A549 (cell line): ENCODE measurements around the gene MAML3.

Source experiments
- CBX2 ChIP-seq: fragments of 200-600 bp; sonication (generic); IDR thresholded peaks from 2 replicates; pipeline ENCODE4 v1.6.1; 2016; ENCODE audit warnings: low read depth, mild to moderate bottlenecking, borderline replicate concordance
- ELK1 ChIP-seq: fragments of 150-350 bp; IDR thresholded peaks from 2 replicates; pipeline ENCODE4 v1.6.1; 2014; ENCODE audit warnings: low read depth, mild to moderate bottlenecking, low read length
- JUNB ChIP-seq: fragments of >200 bp; sonication (Bioruptor Twin); formaldehyde crosslinking; IDR thresholded peaks from 2 replicates; pipeline ENCODE4 v1.6.1; 2016
- KDM1A ChIP-seq: fragments of 200-600 bp; sonication (generic); IDR thresholded peaks from 2 replicates; pipeline ENCODE4 v1.6.1; 2016; ENCODE audit warnings: low read depth, mild to moderate bottlenecking
- MAFK ChIP-seq: fragments of 450-650 bp; IDR thresholded peaks from 2 replicates; pipeline ENCODE4 v1.6.1; 2014; ENCODE audit not compliant: partially characterized antibody
- PHF8 ChIP-seq: fragments of 200-600 bp; sonication (generic); IDR thresholded peaks from 2 replicates; pipeline ENCODE4 v1.6.1; 2016; ENCODE audit warnings: low read depth, mild to moderate bottlenecking, antibody characterized with exemption, moderate library complexity, borderline replicate concordance
- POLR2A ChIP-seq: IDR thresholded peaks from 2 replicates; pipeline ENCODE4 v1.6.1; 2012; ENCODE audit warnings: mild to moderate bottlenecking, low read length
- RAD21 ChIP-seq, 2 experiments: fragments of >200 bp in 1 of 2; sonication (Bioruptor Twin) in 1 of 2; formaldehyde crosslinking in 1 of 2; IDR thresholded peaks in 1 of 2; conservative IDR thresholded peaks in 1 of 2; 2 replicates in 1 of 2; 3 replicates in 1 of 2; pipeline ENCODE4 v1.6.1; 2012 to 2018; ENCODE audit warnings: inconsistent platforms in 1 of 2
- RCOR1 ChIP-seq: fragments of 150-350 bp; IDR thresholded peaks from 2 replicates; pipeline ENCODE4 v1.6.1; 2014; ENCODE audit warnings: antibody characterized with exemption, low read length, low read depth
- TP53 ChIP-seq: fragments of 250-450 bp; sonication (Bioruptor Pico); IDR thresholded peaks from 2 replicates; pipeline ENCODE4 v1.5.0; 2021; ENCODE audit warnings: mild to moderate bottlenecking, moderate library complexity
- USF2 ChIP-seq: fragments of 450-650 bp; IDR thresholded peaks from 2 replicates; pipeline ENCODE4 v1.6.1; 2014; ENCODE audit warnings: antibody characterized with exemption
- ZC3H11A ChIP-seq: fragments of 450-650 bp; IDR thresholded peaks from 2 replicates; pipeline ENCODE4 v1.6.1; 2014; ENCODE audit warnings: antibody characterized with exemption, mild to moderate bottlenecking
- TF ChIP-seq, protein P1 (sequence below): fragments of >200 bp; sonication (Bioruptor Twin); formaldehyde crosslinking; IDR thresholded peaks from 3 replicates; pipeline ENCODE4 v1.5.1; 2016

GRCh38 chr4:139825523-139826014, 328.4 kb downstream of the MAML3 start:
- TF ChIP-seq KDM1A (no peak), RAD21 (conservative IDR thresholded peaks at IDR 0.05 in 1 of 2, IDR thresholded peaks at IDR 0.05 in 1 of 2) (no peak), USF2 (no peak), JUNB (no peak), POLR2A (no peak), PHF8 (no peak), CBX2 (no peak), MAFK (no peak), ELK1 (no peak), ZC3H11A (no peak), TP53 (CRISPR knock-in tag) (no peak), RCOR1 (no peak)
- TF ChIP-seq, protein P1, sequence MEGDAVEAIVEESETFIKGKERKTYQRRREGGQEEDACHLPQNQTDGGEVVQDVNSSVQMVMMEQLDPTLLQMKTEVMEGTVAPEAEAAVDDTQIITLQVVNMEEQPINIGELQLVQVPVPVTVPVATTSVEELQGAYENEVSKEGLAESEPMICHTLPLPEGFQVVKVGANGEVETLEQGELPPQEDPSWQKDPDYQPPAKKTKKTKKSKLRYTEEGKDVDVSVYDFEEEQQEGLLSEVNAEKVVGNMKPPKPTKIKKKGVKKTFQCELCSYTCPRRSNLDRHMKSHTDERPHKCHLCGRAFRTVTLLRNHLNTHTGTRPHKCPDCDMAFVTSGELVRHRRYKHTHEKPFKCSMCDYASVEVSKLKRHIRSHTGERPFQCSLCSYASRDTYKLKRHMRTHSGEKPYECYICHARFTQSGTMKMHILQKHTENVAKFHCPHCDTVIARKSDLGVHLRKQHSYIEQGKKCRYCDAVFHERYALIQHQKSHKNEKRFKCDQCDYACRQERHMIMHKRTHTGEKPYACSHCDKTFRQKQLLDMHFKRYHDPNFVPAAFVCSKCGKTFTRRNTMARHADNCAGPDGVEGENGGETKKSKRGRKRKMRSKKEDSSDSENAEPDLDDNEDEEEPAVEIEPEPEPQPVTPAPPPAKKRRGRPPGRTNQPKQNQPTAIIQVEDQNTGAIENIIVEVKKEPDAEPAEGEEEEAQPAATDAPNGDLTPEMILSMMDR, result no peak
